ENCODE data around the gene TRHDE.
A peak's percentile ranks its signal among the peaks of the same experiment; 100 is the strongest.
"Not testable (repeated sequence)": the region's sequence is repeated elsewhere in the genome, so short reads cannot be mapped to it uniquely, and the experiment has no call there.

Gene TRHDE

GRCh38 chr12:72448089-72448488, 175.9 kb downstream of the TRHDE start:
- peak; percentile 16 for DNase-seq

GRCh38 chr12:72448805-72449204, 176.6 kb downstream of the TRHDE start:
- DNase-seq: no peak

GRCh38 chr12:72453066-72453465, 180.9 kb downstream of the TRHDE start:
- DNase-seq: no peak

GRCh38 chr12:72453550-72453949, 181.4 kb downstream of the TRHDE start:
- no peak for DNase-seq

- no peak for DNase-seq
These were observed 192.3 kb downstream of the TRHDE start for GRCh38 chr12:72464471-72464870.

- DNase-seq: no peak
These were observed 193.0 kb downstream of the TRHDE start for GRCh38 chr12:72465155-72465554.

- DNase-seq: peak; percentile 25
These were observed 193.9 kb downstream of the TRHDE start for GRCh38 chr12:72465940-72466630.

- no peak for DNase-seq
These were observed 195.8 kb downstream of the TRHDE start for GRCh38 chr12:72467985-72468384.

GRCh38 chr12:72468505-72468904, 196.3 kb downstream of the TRHDE start:
- DNase-seq: no peak

GRCh38 chr12:72471806-72472205, 199.6 kb downstream of the TRHDE start:
- no peak for DNase-seq

GRCh38 chr12:72472350-72472749, 200.2 kb downstream of the TRHDE start:
- no peak for DNase-seq

GRCh38 chr12:72476301-72476700, 204.1 kb downstream of the TRHDE start:
- no peak for DNase-seq

- DNase-seq: no peak
These were observed 213.0 kb downstream of the TRHDE start for GRCh38 chr12:72485017-72485701.

- no peak for DNase-seq
These were observed 219.3 kb downstream of the TRHDE start for GRCh38 chr12:72491426-72491825.

- DNase-seq: peak; percentile 10
These were observed 221.2 kb downstream of the TRHDE start for GRCh38 chr12:72493407-72493806.

GRCh38 chr12:72498354-72498753, 226.2 kb downstream of the TRHDE start:
- DNase-seq: no peak

GRCh38 chr12:72499244-72499643, 227.1 kb downstream of the TRHDE start:
- DNase-seq: no peak

GRCh38 chr12:72502546-72502945, 230.4 kb downstream of the TRHDE start:
- no peak for DNase-seq

GRCh38 chr12:72505227-72505626, 233.1 kb downstream of the TRHDE start:
- no peak for DNase-seq

- DNase-seq: no peak
These were observed 237.7 kb downstream of the TRHDE start for GRCh38 chr12:72509891-72510290.

GRCh38 chr12:72510772-72511171, 238.6 kb downstream of the TRHDE start:
- no peak for DNase-seq

- DNase-seq: no peak
These were observed 239.3 kb downstream of the TRHDE start for GRCh38 chr12:72511498-72511897.

GRCh38 chr12:72511906-72512305, 239.7 kb downstream of the TRHDE start:
- no peak for DNase-seq

GRCh38 chr12:72520044-72520678, 248.0 kb downstream of the TRHDE start:
- DNase-seq: not testable (repeated sequence)

Measured in hematopoietic multipotent progenitor cell treated with erythropoietin and hydrocortisone succinate and interleukin-3 and kit ligand, for 4 days (in vitro differentiated cells).